ENCODE data around the gene GATA6. TPM values are rescaled to one million over a fixed set of nuclear protein-coding genes. Genes with fewer than 3 reads are reported as not detected.
"Not testable (repeated sequence)": the region's sequence is repeated elsewhere in the genome, so short reads cannot be mapped to it uniquely, and the experiment has no call there.

Gene GATA6
- polyA plus RNA-seq, 1 of the 3 experiments (the other 2 are of a cell fraction) = not detected

- H2AFZ ChIP-seq (ENCODE audit: low read depth) = no peak overlapping the region
- TF ChIP-seq MXI1 (IDR thresholded peaks at IDR 0.05; ENCODE audit: low read depth, low read length) (no peak), ELF1 (IDR thresholded peaks at IDR 0.05) (no peak), IRF3 (IDR thresholded peaks at IDR 0.05; ENCODE audit: low read depth, low read length) (no peak), EP300 (IDR thresholded peaks at IDR 0.05; ENCODE audit: borderline replicate concordance in 1 of 2, low read depth in 1 of 2, low read length in 1 of 2) (no peak)
- no peak for DNase-seq
- no peak overlapping the region for H3K27ac ChIP-seq (ENCODE audit: low read depth in 2 of 2, low read length in 1 of 2)
- no peaks in the 10 kb centered on the region for H4K20me1 ChIP-seq (ENCODE audit: insufficient read depth)
- CTCF ChIA-PET = no interaction called here
- H3K9me3 ChIP-seq = no peaks in the 10 kb centered on the region
- no peaks in the 10 kb centered on the region for H3K36me3 ChIP-seq (replicated peaks in 1 of 2; ENCODE audit: control insufficient read depth in 1 of 2, insufficient read depth in 2 of 2, low read length in 1 of 2)
- H3K79me2 ChIP-seq (ENCODE audit: insufficient read depth) = no peaks in the 10 kb centered on the region
- H3K4me2 ChIP-seq = no peak overlapping the region
- no peaks in the 10 kb centered on the region for H3K4me1 ChIP-seq (ENCODE audit: control insufficient read depth in 1 of 2, insufficient read depth in 2 of 2, low read depth in 1 of 2, low read length in 1 of 2)
- 14% methylated on average over 11 of the region's 11 CpGs for WGBS (ENCODE audit: low lambda C conversion rate)
- POLR2A ChIA-PET = no interaction called here
- H3K9ac ChIP-seq = no peak overlapping the region
- H3F3A ChIP-seq (replicated peaks; ENCODE audit: insufficient read depth) = no peaks in the 10 kb centered on the region
- peaks cover 77% of the 10 kb centered on the region for H3K27me3 ChIP-seq (ENCODE audit: insufficient read depth)
- H3K4me3 ChIP-seq (ENCODE audit: low read depth in 2 of 2, low read length in 1 of 2) = no peak overlapping the region
- no peaks in the 10 kb centered on the region for H3K9me2 ChIP-seq
Observed at GRCh38 chr18:22195052-22195451, 25.7 kb downstream of the GATA6 start.

GRCh38 chr18:22196943-22197342, 27.6 kb downstream of the GATA6 start:
- H3K4me1 ChIP-seq (ENCODE audit: control insufficient read depth in 1 of 2, insufficient read depth in 2 of 2, low read depth in 1 of 2, low read length in 1 of 2); POLR2A ChIA-PET; H2AFZ ChIP-seq (ENCODE audit: low read depth); H3K9me3 ChIP-seq; H3F3A ChIP-seq (replicated peaks; ENCODE audit: insufficient read depth); DNase-seq; H4K20me1 ChIP-seq (ENCODE audit: insufficient read depth); H3K4me2 ChIP-seq; H3K9me2 ChIP-seq; H3K27ac ChIP-seq (ENCODE audit: low read depth in 2 of 2, low read length in 1 of 2); H3K36me3 ChIP-seq (replicated peaks in 1 of 2; ENCODE audit: control insufficient read depth in 1 of 2, insufficient read depth in 2 of 2, low read length in 1 of 2); H3K9ac ChIP-seq; H3K4me3 ChIP-seq (ENCODE audit: low read depth in 2 of 2, low read length in 1 of 2); H3K79me2 ChIP-seq (ENCODE audit: insufficient read depth): not testable (repeated sequence)
- peaks cover 75% of the 10 kb centered on the region for H3K27me3 ChIP-seq (ENCODE audit: insufficient read depth)
- CTCF ChIA-PET = interaction anchor here (1.3 kb wide), 1 partner anchor 11 kb away, joined by 4 read pairs; no protein-coding TSS in a partner anchor
- 13% methylated on average over 5 of the region's 5 CpGs for WGBS (ENCODE audit: low lambda C conversion rate)

GRCh38 chr18:22197668-22198067, 28.3 kb downstream of the GATA6 start:
- no peak for DNase-seq
- Histone ChIP-seq H3F3A (replicated peaks; ENCODE audit: insufficient read depth) (no peaks in the 10 kb centered on the region), H3K9me2 (no peaks in the 10 kb centered on the region), H4K20me1 (ENCODE audit: insufficient read depth) (no peaks in the 10 kb centered on the region), H3K4me3 (ENCODE audit: low read depth in 2 of 2, low read length in 1 of 2) (no peak overlapping the region), H3K9me3 (no peaks in the 10 kb centered on the region), H3K79me2 (ENCODE audit: insufficient read depth) (no peaks in the 10 kb centered on the region), H2AFZ (ENCODE audit: low read depth) (no peak overlapping the region), H3K27me3 (ENCODE audit: insufficient read depth) (peaks cover 70% of the 10 kb centered on the region), H3K9ac (no peak overlapping the region), H3K27ac (ENCODE audit: low read depth in 2 of 2, low read length in 1 of 2) (no peak overlapping the region), H3K36me3 (replicated peaks in 1 of 2; ENCODE audit: control insufficient read depth in 1 of 2, insufficient read depth in 2 of 2, low read length in 1 of 2) (no peaks in the 10 kb centered on the region), H3K4me2 (no peak overlapping the region), H3K4me1 (ENCODE audit: control insufficient read depth in 1 of 2, insufficient read depth in 2 of 2, low read depth in 1 of 2, low read length in 1 of 2) (no peaks in the 10 kb centered on the region)
- WGBS (ENCODE audit: low lambda C conversion rate) = 34% methylated on average over 2 of the region's 2 CpGs
- CTCF ChIA-PET = interaction anchor here (1.3 kb wide), 1 partner anchor 12 kb away, joined by 4 read pairs; no protein-coding TSS in a partner anchor
- no peak for TF ChIP-seq NRF1 (IDR thresholded peaks at IDR 0.05; ENCODE audit: low read depth, low read length)
- POLR2A ChIA-PET = no interaction called here

- no peak for TF ChIP-seq EP300 (IDR thresholded peaks at IDR 0.05; ENCODE audit: borderline replicate concordance in 1 of 2, low read depth in 1 of 2, low read length in 1 of 2)
- TF ChIP-seq TCF12 (IDR thresholded peaks at IDR 0.05) = no peak
- no peak for TF ChIP-seq RAD21 (IDR thresholded peaks at IDR 0.05; ENCODE audit: low read length)
- TF ChIP-seq EZH2phosphoT487 (IDR thresholded peaks at IDR 0.05; ENCODE audit: borderline replicate concordance, low read depth) = no peak
- no peak for TF ChIP-seq GABPA (IDR thresholded peaks at IDR 0.05; ENCODE audit: low read depth)
- no peak for TF ChIP-seq FOSL2 (IDR thresholded peaks at IDR 0.05; ENCODE audit: borderline replicate concordance, low read depth)
- no peak for TF ChIP-seq NRF1 (IDR thresholded peaks at IDR 0.05; ENCODE audit: low read depth, low read length)
- Histone ChIP-seq H3K27ac (ENCODE audit: low read depth in 2 of 2, low read length in 1 of 2) (no peak overlapping the region), H3F3A (replicated peaks; ENCODE audit: insufficient read depth) (no peaks in the 10 kb centered on the region), H3K27me3 (ENCODE audit: insufficient read depth) (peaks cover 71% of the 10 kb centered on the region; the same call in 1 of the 2 replicates), H3K4me3 (ENCODE audit: low read depth in 2 of 2, low read length in 1 of 2) (no peak overlapping the region), H3K4me2 (no peak overlapping the region), H2AFZ (ENCODE audit: low read depth) (no peak overlapping the region), H3K9ac (no peak overlapping the region), H3K36me3 (replicated peaks in 1 of 2; ENCODE audit: control insufficient read depth in 1 of 2, insufficient read depth in 2 of 2, low read length in 1 of 2) (no peaks in the 10 kb centered on the region), H3K9me3 (no peaks in the 10 kb centered on the region), H3K79me2 (ENCODE audit: insufficient read depth) (no peaks in the 10 kb centered on the region), H3K4me1 (ENCODE audit: control insufficient read depth in 1 of 2, insufficient read depth in 2 of 2, low read depth in 1 of 2, low read length in 1 of 2) (no peaks in the 10 kb centered on the region), H4K20me1 (ENCODE audit: insufficient read depth) (no peaks in the 10 kb centered on the region), H3K9me2 (no peaks in the 10 kb centered on the region)
- no peak for DNase-seq
- WGBS (ENCODE audit: low lambda C conversion rate) = 24% methylated on average over 7 of the region's 7 CpGs
- CTCF ChIA-PET = no interaction called here
- POLR2A ChIA-PET = no interaction called here
Observed at GRCh38 chr18:22198163-22198562, 28.8 kb downstream of the GATA6 start.

Data from SK-N-SH (cell line).